Lower lobe of right lung (tissue), 2 donors: ENCODE measurements around the gene INPP5D. TPM values are rescaled to one million over a fixed set of nuclear protein-coding genes. Genes with fewer than 3 reads are reported as not detected.

Experiments
- ATAC-seq, 2 donors: fragments of 200-7000 bp; cut with Tn5 transposase; one replicate each; pipeline ENCODE4 v1.9.1; 2020 to 2022; ENCODE audit warnings: mild to moderate bottlenecking in 2 of 2, moderate library complexity in 2 of 2
- DNase-seq: peaks from one replicate; pipeline ENCODE4 v3.0.0-alpha.2; 2020
- H3K27ac ChIP-seq: fragments of 200-600 bp; one replicate; pipeline ENCODE4 v1.8.0; 2022
- H3K27me3 ChIP-seq: fragments of 200-600 bp; one replicate; pipeline ENCODE4 v1.8.0; 2022; ENCODE audit warnings: low read depth
- H3K36me3 ChIP-seq: fragments of 200-600 bp; one replicate; pipeline ENCODE4 v1.8.0; 2022; ENCODE audit warnings: mild to moderate bottlenecking
- H3K4me1 ChIP-seq: fragments of 200-600 bp; one replicate; pipeline ENCODE4 v1.8.0; 2022
- H3K4me3 ChIP-seq: fragments of 200-600 bp; one replicate; pipeline ENCODE4 v1.8.0; 2022; ENCODE audit warnings: mild to moderate bottlenecking
- H3K9me3 ChIP-seq: fragments of 200-600 bp; one replicate; pipeline ENCODE4 v1.8.0; 2022
- intact Hi-C: fragments of 100-400 bp; cut with DNase I; formaldehyde crosslinking; loops from one replicate; pipeline ENCODE4 v1.11.0; 2022
- total RNA-seq: library from RNA; stranded (reverse); fragmentation: NEBNext Ultra II Directional; extraction: Animal tissue kit (Norgen Biotek cat#: 25700); gene quantifications from one replicate; pipeline ENCODE4 v1.2.1, GENCODE V29; 2021
- TF ChIP-seq, protein P1 (sequence below): fragments of 200-600 bp; IDR thresholded peaks from one replicate; pipeline ENCODE4 v1.8.0; 2022; ENCODE audit warnings: antibody characterized with exemption, mild to moderate bottlenecking
- donor health status: DM: no; HTN: yes; CAD: no; lungs with severe emphysema.

Gene INPP5D
- total RNA-seq, 1 donor from 2014 or later: 32.0 TPM

DNA sequence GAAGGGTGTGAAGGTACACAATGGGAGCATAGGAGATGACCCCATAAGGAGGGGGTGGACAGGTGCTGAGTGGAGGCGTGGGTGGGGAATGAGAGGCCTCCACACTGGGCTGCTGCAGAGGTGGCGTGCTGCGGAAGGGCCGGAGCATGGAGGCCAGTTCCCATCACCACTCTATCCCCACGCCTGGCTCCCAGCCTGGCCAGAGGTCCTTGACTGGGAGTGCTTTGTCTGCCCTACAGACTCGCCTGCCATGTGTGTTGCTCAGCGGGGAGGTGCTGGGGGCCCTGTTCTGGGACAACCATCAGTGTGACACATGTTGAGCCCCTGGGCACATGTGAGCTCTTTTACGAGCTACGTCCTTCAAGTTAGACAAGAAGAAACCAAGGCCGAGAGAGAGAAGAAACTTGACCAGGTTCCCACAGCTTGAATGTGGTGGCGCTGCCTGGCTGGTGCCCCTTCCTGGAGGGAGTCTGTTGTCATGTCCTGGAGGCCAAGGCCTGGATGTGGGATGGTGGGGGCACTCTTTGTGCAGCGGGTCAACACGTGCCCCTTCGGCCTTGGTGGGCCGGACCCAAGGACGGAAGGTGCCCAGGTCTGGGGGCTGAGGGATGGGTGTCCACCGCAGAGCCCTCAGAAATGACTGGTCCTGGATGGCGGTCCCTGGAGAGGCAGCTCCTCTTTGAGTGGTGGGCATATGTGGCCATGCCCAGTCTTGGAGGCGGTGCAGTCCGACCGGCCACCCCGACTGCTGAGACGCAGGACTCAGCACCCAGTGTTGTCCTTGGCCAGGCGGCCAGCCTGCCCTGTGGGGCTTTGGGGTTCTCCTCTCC lies 1.2 kb upstream of the INPP5D start:
- Histone ChIP-seq H3K4me1 (peaks cover 46% of the 10 kb centered on the region), H3K27me3 (no peaks in the 10 kb centered on the region), H3K4me3 (no peak overlapping the region), H3K27ac (peak overlapping the region; percentile 88), H3K9me3 (no peaks in the 10 kb centered on the region), H3K36me3 (no peaks in the 10 kb centered on the region)
- DNase-seq (no peak), ATAC-seq (no peak)
- intact Hi-C loops: no loop called here
- TF ChIP-seq, protein P1, sequence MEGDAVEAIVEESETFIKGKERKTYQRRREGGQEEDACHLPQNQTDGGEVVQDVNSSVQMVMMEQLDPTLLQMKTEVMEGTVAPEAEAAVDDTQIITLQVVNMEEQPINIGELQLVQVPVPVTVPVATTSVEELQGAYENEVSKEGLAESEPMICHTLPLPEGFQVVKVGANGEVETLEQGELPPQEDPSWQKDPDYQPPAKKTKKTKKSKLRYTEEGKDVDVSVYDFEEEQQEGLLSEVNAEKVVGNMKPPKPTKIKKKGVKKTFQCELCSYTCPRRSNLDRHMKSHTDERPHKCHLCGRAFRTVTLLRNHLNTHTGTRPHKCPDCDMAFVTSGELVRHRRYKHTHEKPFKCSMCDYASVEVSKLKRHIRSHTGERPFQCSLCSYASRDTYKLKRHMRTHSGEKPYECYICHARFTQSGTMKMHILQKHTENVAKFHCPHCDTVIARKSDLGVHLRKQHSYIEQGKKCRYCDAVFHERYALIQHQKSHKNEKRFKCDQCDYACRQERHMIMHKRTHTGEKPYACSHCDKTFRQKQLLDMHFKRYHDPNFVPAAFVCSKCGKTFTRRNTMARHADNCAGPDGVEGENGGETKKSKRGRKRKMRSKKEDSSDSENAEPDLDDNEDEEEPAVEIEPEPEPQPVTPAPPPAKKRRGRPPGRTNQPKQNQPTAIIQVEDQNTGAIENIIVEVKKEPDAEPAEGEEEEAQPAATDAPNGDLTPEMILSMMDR: no peak

DNA sequence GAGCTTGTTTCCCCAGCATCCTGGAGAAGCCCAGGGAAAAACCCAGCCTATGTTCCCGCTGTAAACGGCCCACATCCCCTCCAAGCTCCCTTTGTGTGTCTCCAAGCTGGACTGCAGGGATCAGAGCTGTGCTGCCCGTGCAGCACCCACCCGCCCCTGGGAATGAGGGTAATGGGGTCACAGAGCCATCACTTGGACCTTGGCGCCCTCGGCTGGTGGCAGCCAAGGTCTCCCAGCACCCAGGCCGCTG lies 670 bp upstream of the INPP5D start:
- Histone ChIP-seq H3K27ac (peak overlapping the region; percentile 88), H3K27me3 (no peaks in the 10 kb centered on the region), H3K4me3 (peak overlapping the region; percentile 65), H3K9me3 (no peaks in the 10 kb centered on the region), H3K36me3 (no peaks in the 10 kb centered on the region), H3K4me1 (peaks cover 50% of the 10 kb centered on the region)
- ATAC-seq (no peak), DNase-seq (no peak)
- TF ChIP-seq, protein P1: no peak
- intact Hi-C loops: no loop called here

DNA sequence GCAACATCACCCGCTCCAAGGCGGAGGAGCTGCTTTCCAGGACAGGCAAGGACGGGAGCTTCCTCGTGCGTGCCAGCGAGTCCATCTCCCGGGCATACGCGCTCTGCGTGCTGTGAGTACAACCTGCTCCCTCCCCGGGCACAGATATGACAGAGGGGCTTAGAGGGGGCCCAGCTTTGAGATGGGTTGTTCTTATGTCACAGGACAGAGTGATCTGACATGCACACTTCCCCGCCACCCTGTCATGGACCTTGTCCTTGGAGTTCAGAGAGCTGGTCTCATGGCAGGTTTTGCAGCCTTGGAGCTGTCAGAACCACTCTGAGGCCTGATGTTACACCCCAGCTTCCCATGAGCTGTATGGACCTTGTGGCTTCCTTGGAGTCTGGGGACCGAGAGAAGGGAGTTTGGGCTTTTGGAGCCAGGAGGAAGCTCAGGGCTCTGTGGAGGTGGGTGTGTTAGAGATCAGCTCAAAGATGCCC lies 398 bp downstream of the INPP5D start:
- peak overlapping the region; percentile 88 for H3K27ac ChIP-seq
- intact Hi-C loops: no loop called here
- TF ChIP-seq, protein P1: no peak
- DNase-seq (no peak), ATAC-seq (peak; percentile 19 to 36)
- no peaks in the 10 kb centered on the region for H3K27me3 ChIP-seq
- peak overlapping the region; percentile 65 for H3K4me3 ChIP-seq
- H3K9me3 ChIP-seq: no peaks in the 10 kb centered on the region
- H3K36me3 ChIP-seq: no peaks in the 10 kb centered on the region
- H3K4me1 ChIP-seq: peaks cover 56% of the 10 kb centered on the region

DNA sequence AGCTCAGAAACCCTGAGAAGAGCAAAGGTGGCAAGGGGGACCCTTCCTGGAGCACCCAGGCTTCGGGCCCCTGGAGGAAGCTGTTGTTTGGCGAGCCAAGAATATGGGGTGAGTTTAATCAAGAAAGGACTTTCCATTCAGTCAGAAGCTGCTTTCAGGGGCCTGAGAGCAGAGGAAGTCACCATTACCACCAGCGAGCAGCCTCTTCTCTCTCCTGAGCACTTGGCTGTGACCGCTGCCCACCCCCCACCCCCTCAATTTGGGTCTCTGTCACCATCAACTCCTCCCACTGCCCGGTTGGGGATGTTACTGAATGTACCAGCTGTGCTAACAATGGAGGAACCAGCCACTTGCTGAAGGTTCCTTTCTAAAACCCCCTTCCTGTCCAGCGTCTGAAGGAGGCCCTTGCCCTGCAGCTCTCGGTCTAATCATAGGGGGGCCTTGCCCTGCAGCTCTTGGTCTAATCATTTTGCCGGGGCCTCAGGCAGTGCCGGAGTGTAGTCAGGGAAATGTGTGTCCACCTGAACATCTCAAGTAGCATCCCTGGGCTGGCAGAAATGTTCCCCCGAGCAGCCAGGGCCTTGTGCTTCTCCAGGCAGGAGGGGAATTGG lies 943 bp downstream of the INPP5D start:
- TF ChIP-seq, protein P1: no peak
- Histone ChIP-seq H3K4me3 (peak overlapping the region; percentile 65), H3K27me3 (no peaks in the 10 kb centered on the region), H3K36me3 (peaks cover 2% of the 10 kb centered on the region), H3K9me3 (no peaks in the 10 kb centered on the region), H3K4me1 (peaks cover 56% of the 10 kb centered on the region), H3K27ac (peak overlapping the region; percentile 88)
- DNase-seq (no peak), ATAC-seq (peak in 1 of 2 donors; percentile 11)
- intact Hi-C loops: no loop called here

DNA sequence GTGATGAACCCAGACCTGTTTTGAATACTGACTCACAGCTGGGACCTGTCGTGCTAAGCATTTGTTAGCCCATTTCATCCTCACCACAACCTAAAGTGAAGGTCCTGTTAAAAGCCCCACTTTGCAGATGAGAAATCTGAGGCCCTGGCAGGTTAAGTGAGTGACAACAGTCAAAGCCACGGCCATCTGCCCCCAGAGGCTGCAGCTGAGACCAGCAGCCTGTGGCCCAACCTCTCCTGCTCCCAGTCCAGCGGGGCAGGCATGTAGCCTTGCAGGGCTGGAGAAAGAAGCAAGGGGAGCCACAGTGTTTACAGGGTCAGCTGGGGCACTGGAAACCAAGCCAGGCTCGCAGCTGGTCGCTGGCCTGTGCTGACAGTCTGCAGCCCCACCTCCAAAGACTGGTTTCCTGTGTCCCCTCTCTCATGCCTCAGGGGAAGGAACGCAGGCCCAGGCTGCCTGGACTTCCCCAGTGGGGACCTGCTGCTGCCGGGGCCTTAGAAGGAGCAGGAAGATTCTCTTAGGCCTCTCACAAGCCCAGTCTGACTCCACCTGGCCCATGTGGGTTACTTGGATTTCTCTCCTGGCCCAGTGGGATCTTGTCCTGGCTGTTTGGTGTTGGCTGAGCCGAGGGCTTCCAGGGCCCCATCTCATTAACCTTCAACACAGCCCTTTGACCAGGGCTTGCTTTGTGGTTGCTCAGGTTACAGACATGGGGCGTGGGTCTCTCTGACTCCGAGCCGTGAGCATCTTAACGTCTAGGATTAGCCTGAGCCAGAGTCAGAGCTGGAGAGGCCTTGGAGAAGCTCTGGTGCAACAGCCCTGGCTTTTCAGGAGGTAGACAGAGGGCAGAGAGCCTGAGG lies 1.7 kb downstream of the INPP5D start:
- Histone ChIP-seq H3K36me3 (peaks cover 8% of the 10 kb centered on the region), H3K27me3 (no peaks in the 10 kb centered on the region), H3K4me1 (peaks cover 56% of the 10 kb centered on the region), H3K9me3 (no peaks in the 10 kb centered on the region), H3K27ac (peak overlapping the region; percentile 88), H3K4me3 (peak overlapping the region; percentile 65)
- intact Hi-C loops: no loop called here
- peak; percentile 68 for DNase-seq
- ATAC-seq: peak; percentile 40 to 55
- TF ChIP-seq, protein P1: peak; percentile 34
